Peyer's patch (tissue), 4 donors: ENCODE results near the gene LRRC45. TPM values are rescaled to one million over a fixed set of nuclear protein-coding genes. Genes with fewer than 3 reads are reported as not detected.

Experiments used
- DNase-seq, 3 donors: peaks; one replicate each; pipeline ENCODE4 v3.0.0-alpha.2; 2017 to 2019
- H3K27ac ChIP-seq, 4 donors: fragments of 200-600 bp; sonication (generic); one replicate each; pipeline ENCODE4 v1.5.1; 2016 to 2019
- H3K27me3 ChIP-seq, 2 donors: fragments of 200-600 bp; sonication (generic); one replicate each; pipeline ENCODE4 v1.5.1; 2019
- H3K36me3 ChIP-seq, 3 donors: fragments of 200-600 bp; sonication (generic); one replicate each; pipeline ENCODE4 v1.5.1; 2016 to 2019
- H3K4me1 ChIP-seq, 4 donors: fragments of 200-600 bp; sonication (generic); one replicate each; pipeline ENCODE4 v1.5.1; 2016 to 2019
- H3K4me3 ChIP-seq, 4 donors: fragments of 200-600 bp; sonication (generic); 1 replicate in 3 of 4; 2 replicates in 1 of 4; pipeline ENCODE4 v1.5.1; 2016 to 2019; ENCODE audit warnings: mild to moderate bottlenecking in 1 of 4
- H3K9me3 ChIP-seq, 4 donors: fragments of 200-600 bp; sonication (generic); one replicate each; pipeline ENCODE4 v1.5.1; 2016 to 2019; ENCODE audit warnings: mild to moderate bottlenecking in 1 of 4
- CTCF ChIP-seq, 6 experiments: fragments of 450-650 bp in 4 of 6; fragments of 200-600 bp in 2 of 6; sonication (generic) in 1 of 6; IDR thresholded peaks; one replicate each; pipeline ENCODE4 v1.5.1; 2017 to 2019; ENCODE audit warnings: antibody characterized with exemption in 6 of 6, mild to moderate bottlenecking in 3 of 6, moderate library complexity in 1 of 6
- POLR2A ChIP-seq, 2 donors: fragments of 450-650 bp; IDR thresholded peaks; one replicate each; pipeline ENCODE4 v1.5.1; 2017; ENCODE audit warnings: antibody characterized with exemption in 2 of 2, mild to moderate bottlenecking in 2 of 2, moderate library complexity in 2 of 2
- total RNA-seq, 4 donors: library from RNA; depleted of rRNA; stranded (reverse); fragments of >200 nt; gene quantifications; one replicate each; pipeline ENCODE4 v1.1.0, GENCODE V29; 2016

LRRC45 gene
- total RNA-seq, 4 donors from 2014 or later: 15.5 to 74.3 (median 23.1) TPM

- H3K36me3 ChIP-seq: peaks cover 0 to 41% (median 0%) of the 10 kb centered on the region in 3 donors
- no peaks in the 10 kb centered on the region for H3K9me3 ChIP-seq
- H3K27ac ChIP-seq: no peak overlapping the region
- no peaks in the 10 kb centered on the region for H3K4me1 ChIP-seq
- no peak for TF ChIP-seq CTCF (IDR thresholded peaks at IDR 0.05)
- no peak for TF ChIP-seq POLR2A (IDR thresholded peaks at IDR 0.05)
- no peak for DNase-seq
- H3K4me3 ChIP-seq: no peak overlapping the region
- H3K27me3 ChIP-seq: no peaks in the 10 kb centered on the region
These were observed 38.2 kb upstream of the LRRC45 start for GRCh38 chr17:81984773-81985410.

GRCh38 chr17:81986606-81987005 is 36.5 kb upstream of the LRRC45 start:
- no peak for TF ChIP-seq POLR2A (IDR thresholded peaks at IDR 0.05)
- Histone ChIP-seq H3K27ac (no peak overlapping the region), H3K4me3 (no peak overlapping the region), H3K27me3 (no peaks in the 10 kb centered on the region), H3K36me3 (peaks cover 0 to 41% (median 0%) of the 10 kb centered on the region in 3 donors), H3K9me3 (no peaks in the 10 kb centered on the region), H3K4me1 (peaks cover 0 to 13% (median 0%) of the 10 kb centered on the region in 4 donors)
- DNase-seq: no peak

GRCh38 chr17:81987161-81987770 is 35.8 kb upstream of the LRRC45 start:
- no peak for DNase-seq
- H3K36me3 ChIP-seq: peaks cover 0 to 41% (median 0%) of the 10 kb centered on the region in 3 donors

GRCh38 chr17:81990836-81991683 is 32.0 kb upstream of the LRRC45 start:
- no peaks in the 10 kb centered on the region for H3K27me3 ChIP-seq
- H3K27ac ChIP-seq: peak overlapping the region in 3 of 4 donors; percentile 25 to 66 (median 47)
- peaks cover 0 to 16% (median 0%) of the 10 kb centered on the region in 3 donors for H3K36me3 ChIP-seq
- TF ChIP-seq CTCF (IDR thresholded peaks at IDR 0.05): no peak
- no peak for TF ChIP-seq POLR2A (IDR thresholded peaks at IDR 0.05)
- H3K9me3 ChIP-seq: no peaks in the 10 kb centered on the region
- peaks cover 0 to 23% (median 2%) of the 10 kb centered on the region in 4 donors for H3K4me1 ChIP-seq
- no peak overlapping the region for H3K4me3 ChIP-seq
- no peak for DNase-seq

More at GRCh38 chr17:81987161-81987770, 35.8 kb upstream of the LRRC45 start:
- TF ChIP-seq CTCF (IDR thresholded peaks at IDR 0.05) (no peak), POLR2A (IDR thresholded peaks at IDR 0.05) (no peak)
- Histone ChIP-seq H3K27me3 (no peaks in the 10 kb centered on the region), H3K27ac (no peak overlapping the region), H3K9me3 (no peaks in the 10 kb centered on the region), H3K4me1 (peaks cover 0 to 19% (median 2%) of the 10 kb centered on the region in 4 donors), H3K4me3 (no peak overlapping the region)

GRCh38 chr17:81991684-81992305 is 31.3 kb upstream of the LRRC45 start:
- H3K4me1 ChIP-seq: peaks cover 0 to 23% (median 2%) of the 10 kb centered on the region in 4 donors
- no peaks in the 10 kb centered on the region for H3K9me3 ChIP-seq
- H3K27me3 ChIP-seq: no peaks in the 10 kb centered on the region
- H3K27ac ChIP-seq: peak overlapping the region in 3 of 4 donors; percentile 25 to 66 (median 47)
- peak in 1 of 2 donors; percentile 50 for TF ChIP-seq POLR2A (IDR thresholded peaks at IDR 0.05)
- peak in 1 of 6 experiments; percentile 3 for TF ChIP-seq CTCF (IDR thresholded peaks at IDR 0.05)
- peak overlapping the region in 2 of 4 donors; percentile 10 to 21 for H3K4me3 ChIP-seq
- DNase-seq: peak in 2 of 3 donors; percentile 89 to 93
- H3K36me3 ChIP-seq: peaks cover 0 to 12% (median 0%) of the 10 kb centered on the region in 3 donors
